Measurements from ENCODE around the gene FRS3. TPM values are rescaled to one million over a fixed set of nuclear protein-coding genes. Genes with fewer than 3 reads are reported as not detected.

The FRS3 gene
- total and polyA plus RNA-seq, 2 of the 13 experiments (the other 11 are each of a cell fraction or from before 2014, with no cell fraction given) = 3.0 to 7.4 TPM

- TF ChIP-seq ZNF883 (CRISPR knock-in tag; IDR thresholded peaks at IDR 0.05; ENCODE audit: not compliant biosample characterization) = peak; percentile 44
- TF ChIP-seq SNAPC2 (CRISPR knock-in tag; IDR thresholded peaks at IDR 0.05) = no peak
- no peak for TF ChIP-seq ZNF552 (CRISPR knock-in tag; IDR thresholded peaks at IDR 0.05; ENCODE audit: borderline replicate concordance)
- no peak for TF ChIP-seq TMF1 (CRISPR knock-in tag; IDR thresholded peaks at IDR 0.05; ENCODE audit: low read depth)
- TF ChIP-seq MLXIP (CRISPR knock-in tag; IDR thresholded peaks at IDR 0.05; ENCODE audit: borderline replicate concordance) = no peak
- peak; percentile 57; the same call in 1 of the 2 replicates for TF ChIP-seq DR1 (CRISPR knock-in tag; IDR thresholded peaks at IDR 0.05)
- TF ChIP-seq, protein P1, sequence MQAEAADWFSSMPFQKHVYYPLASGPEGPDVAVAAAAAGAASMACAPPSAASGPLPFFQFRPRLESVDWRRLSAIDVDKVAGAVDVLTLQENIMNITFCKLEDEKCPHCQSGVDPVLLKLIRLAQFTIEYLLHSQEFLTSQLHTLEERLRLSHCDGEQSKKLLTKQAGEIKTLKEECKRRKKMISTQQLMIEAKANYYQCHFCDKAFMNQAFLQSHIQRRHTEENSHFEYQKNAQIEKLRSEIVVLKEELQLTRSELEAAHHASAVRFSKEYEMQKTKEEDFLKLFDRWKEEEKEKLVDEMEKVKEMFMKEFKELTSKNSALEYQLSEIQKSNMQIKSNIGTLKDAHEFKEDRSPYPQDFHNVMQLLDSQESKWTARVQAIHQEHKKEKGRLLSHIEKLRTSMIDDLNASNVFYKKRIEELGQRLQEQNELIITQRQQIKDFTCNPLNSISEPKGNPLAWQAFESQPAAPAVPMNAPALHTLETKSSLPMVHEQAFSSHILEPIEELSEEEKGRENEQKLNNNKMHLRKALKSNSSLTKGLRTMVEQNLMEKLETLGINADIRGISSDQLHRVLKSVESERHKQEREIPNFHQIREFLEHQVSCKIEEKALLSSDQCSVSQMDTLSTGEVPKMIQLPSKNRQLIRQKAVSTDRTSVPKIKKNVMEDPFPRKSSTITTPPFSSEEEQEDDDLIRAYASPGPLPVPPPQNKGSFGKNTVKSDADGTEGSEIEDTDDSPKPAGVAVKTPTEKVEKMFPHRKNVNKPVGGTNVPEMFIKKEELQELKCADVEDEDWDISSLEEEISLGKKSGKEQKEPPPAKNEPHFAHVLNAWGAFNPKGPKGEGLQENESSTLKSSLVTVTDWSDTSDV (CRISPR knock-in tag; IDR thresholded peaks at IDR 0.05) = no peak
- TF ChIP-seq ZNF543 (CRISPR knock-in tag; IDR thresholded peaks at IDR 0.05) = no peak
- no peak for TF ChIP-seq TCF7 (IDR thresholded peaks at IDR 0.05; ENCODE audit: low read depth)
- TF ChIP-seq PTBP1 (IDR thresholded peaks at IDR 0.05; ENCODE audit: low read depth, low read length, poor library complexity, severe bottlenecking) = no peak
- peak; percentile 41 for TF ChIP-seq YY1 (IDR thresholded peaks at IDR 0.05; ENCODE audit: insufficient read depth, insufficient replicate concordance, low read depth, low read length)
- TF ChIP-seq ZSCAN22 (CRISPR knock-in tag; IDR thresholded peaks at IDR 0.05) = no peak
- TF ChIP-seq, protein P2, sequence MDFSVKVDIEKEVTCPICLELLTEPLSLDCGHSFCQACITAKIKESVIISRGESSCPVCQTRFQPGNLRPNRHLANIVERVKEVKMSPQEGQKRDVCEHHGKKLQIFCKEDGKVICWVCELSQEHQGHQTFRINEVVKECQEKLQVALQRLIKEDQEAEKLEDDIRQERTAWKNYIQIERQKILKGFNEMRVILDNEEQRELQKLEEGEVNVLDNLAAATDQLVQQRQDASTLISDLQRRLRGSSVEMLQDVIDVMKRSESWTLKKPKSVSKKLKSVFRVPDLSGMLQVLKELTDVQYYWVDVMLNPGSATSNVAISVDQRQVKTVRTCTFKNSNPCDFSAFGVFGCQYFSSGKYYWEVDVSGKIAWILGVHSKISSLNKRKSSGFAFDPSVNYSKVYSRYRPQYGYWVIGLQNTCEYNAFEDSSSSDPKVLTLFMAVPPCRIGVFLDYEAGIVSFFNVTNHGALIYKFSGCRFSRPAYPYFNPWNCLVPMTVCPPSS (IDR thresholded peaks at IDR 0.05) = no peak
- peak; percentile 47; the same call in 1 of the 2 replicates for TF ChIP-seq MYPOP (CRISPR knock-in tag; IDR thresholded peaks at IDR 0.05)
- peak; percentile 68; the same call in 1 of the 2 replicates for TF ChIP-seq MYC (CRISPR knock-in tag; IDR thresholded peaks at IDR 0.05; ENCODE audit: borderline replicate concordance)
- no peak for TF ChIP-seq ZNF619 (CRISPR knock-in tag; IDR thresholded peaks at IDR 0.05)
- no peak for TF ChIP-seq POLR2AphosphoS2 (IDR thresholded peaks at IDR 0.05; ENCODE audit: low read depth, low read length)
- peak in 1 of 2 experiments; percentile 65; a peak in 1 of 4 replicates for TF ChIP-seq ATF4 (CRISPR knock-in tag; IDR thresholded peaks at IDR 0.05)
- TF ChIP-seq, protein P3, sequence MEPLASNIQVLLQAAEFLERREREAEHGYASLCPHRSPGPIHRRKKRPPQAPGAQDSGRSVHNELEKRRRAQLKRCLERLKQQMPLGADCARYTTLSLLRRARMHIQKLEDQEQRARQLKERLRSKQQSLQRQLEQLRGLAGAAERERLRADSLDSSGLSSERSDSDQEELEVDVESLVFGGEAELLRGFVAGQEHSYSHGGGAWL (CRISPR knock-in tag; IDR thresholded peaks at IDR 0.05) = peak; percentile 57
These were observed 56.0 kb downstream of the FRS3 start (continued) for GRCh38 chr6:41723530-41724227.
